Measurements from ENCODE around the gene FLNC.

DNA sequence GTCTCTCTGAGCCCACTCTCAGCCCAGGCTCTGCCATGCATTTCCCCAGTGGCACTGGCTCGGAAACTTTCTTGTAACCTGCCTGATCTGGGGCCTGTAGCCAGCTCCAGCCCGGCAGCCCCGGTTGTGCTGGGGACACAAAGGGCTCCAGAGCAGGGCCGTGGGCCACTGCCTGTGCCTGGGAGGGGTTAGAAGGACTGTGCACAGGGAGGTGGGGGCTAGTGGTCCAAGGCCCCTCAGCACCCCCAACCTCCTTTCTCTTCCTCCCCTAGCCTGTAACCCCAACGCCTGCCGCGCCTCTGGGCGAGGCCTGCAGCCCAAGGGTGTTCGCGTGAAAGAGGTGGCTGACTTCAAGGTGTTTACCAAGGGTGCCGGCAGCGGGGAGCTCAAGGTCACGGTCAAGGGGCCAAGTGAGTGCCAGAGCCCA is 9.6 kb downstream of the FLNC start:
- TF ChIP-seq NFE2L2 (IDR thresholded peaks at IDR 0.05; ENCODE audit: low read depth, low read length) = no peak
- TF ChIP-seq, protein P1, sequence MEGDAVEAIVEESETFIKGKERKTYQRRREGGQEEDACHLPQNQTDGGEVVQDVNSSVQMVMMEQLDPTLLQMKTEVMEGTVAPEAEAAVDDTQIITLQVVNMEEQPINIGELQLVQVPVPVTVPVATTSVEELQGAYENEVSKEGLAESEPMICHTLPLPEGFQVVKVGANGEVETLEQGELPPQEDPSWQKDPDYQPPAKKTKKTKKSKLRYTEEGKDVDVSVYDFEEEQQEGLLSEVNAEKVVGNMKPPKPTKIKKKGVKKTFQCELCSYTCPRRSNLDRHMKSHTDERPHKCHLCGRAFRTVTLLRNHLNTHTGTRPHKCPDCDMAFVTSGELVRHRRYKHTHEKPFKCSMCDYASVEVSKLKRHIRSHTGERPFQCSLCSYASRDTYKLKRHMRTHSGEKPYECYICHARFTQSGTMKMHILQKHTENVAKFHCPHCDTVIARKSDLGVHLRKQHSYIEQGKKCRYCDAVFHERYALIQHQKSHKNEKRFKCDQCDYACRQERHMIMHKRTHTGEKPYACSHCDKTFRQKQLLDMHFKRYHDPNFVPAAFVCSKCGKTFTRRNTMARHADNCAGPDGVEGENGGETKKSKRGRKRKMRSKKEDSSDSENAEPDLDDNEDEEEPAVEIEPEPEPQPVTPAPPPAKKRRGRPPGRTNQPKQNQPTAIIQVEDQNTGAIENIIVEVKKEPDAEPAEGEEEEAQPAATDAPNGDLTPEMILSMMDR (conservative IDR thresholded peaks at IDR 0.05; ENCODE audit: low read depth, low read length) = no peak
- TF ChIP-seq RAD21 (IDR thresholded peaks at IDR 0.05; ENCODE audit: low read length) = no peak
- TF ChIP-seq POLR2A (IDR thresholded peaks at IDR 0.05; ENCODE audit: low read depth, low read length) = no peak
- no peak for TF ChIP-seq CEBPB (IDR thresholded peaks at IDR 0.05; ENCODE audit: low read depth, low read length)
- TF ChIP-seq MAZ (IDR thresholded peaks at IDR 0.05; ENCODE audit: borderline replicate concordance, low read depth, low read length) = no peak
- no peak for TF ChIP-seq RCOR1 (IDR thresholded peaks at IDR 0.05; ENCODE audit: insufficient replicate concordance, low read length)

All from IMR-90 (cell line).